Activated naive CD4-positive, alpha-beta T cell treated with anti-CD3 and anti-CD28 coated beads, Interleukin-2, amount 50 U/mL, for 24 hours (primary cell): ENCODE data around the gene PRXL2B.
"Not testable (repeated sequence)": the region's sequence is repeated elsewhere in the genome, so short reads cannot be mapped to it uniquely, and the experiment has no call there.

Experiments used
- H3K27ac Mint-ChIP-seq: one replicate; pipeline ENCODE4 v1.8.0; 2021; ENCODE audit warnings: mild to moderate bottlenecking, mixed read lengths
- H3K27me3 Mint-ChIP-seq: one replicate; pipeline ENCODE4 v1.8.0; 2021; ENCODE audit warnings: mixed read lengths
- H3K36me3 Mint-ChIP-seq: one replicate; pipeline ENCODE4 v1.8.0; 2021; ENCODE audit warnings: mixed read lengths
- H3K4me1 Mint-ChIP-seq: one replicate; pipeline ENCODE4 v1.8.0; 2021; ENCODE audit warnings: mixed read lengths
- H3K4me3 Mint-ChIP-seq: one replicate; pipeline ENCODE4 v1.8.0; 2021; ENCODE audit warnings: mild to moderate bottlenecking, mixed read lengths
- H3K9me3 Mint-ChIP-seq: one replicate; pipeline ENCODE4 v1.8.0; 2021; ENCODE audit warnings: mixed read lengths

PRXL2B gene

GRCh38 chr1:2625748-2626147 lies 39.2 kb downstream of the PRXL2B start:
- not testable (repeated sequence) for H3K36me3 Mint-ChIP-seq, H3K27ac Mint-ChIP-seq, H3K9me3 Mint-ChIP-seq, H3K4me3 Mint-ChIP-seq
- peaks cover 26% of the 10 kb centered on the region for H3K27me3 Mint-ChIP-seq
- peaks cover 18% of the 10 kb centered on the region for H3K4me1 Mint-ChIP-seq

GRCh38 chr1:2627746-2628145 lies 41.2 kb downstream of the PRXL2B start:
- Mint-ChIP-seq H3K27me3 (peaks cover 32% of the 10 kb centered on the region), H3K4me3 (peak overlapping the region; percentile 42), H3K9me3 (no peaks in the 10 kb centered on the region), H3K4me1 (peaks cover 13% of the 10 kb centered on the region), H3K27ac (no peak overlapping the region), H3K36me3 (peaks cover 2% of the 10 kb centered on the region)

GRCh38 chr1:2628191-2628932 lies 41.8 kb downstream of the PRXL2B start:
- H3K27me3 Mint-ChIP-seq: peaks cover 32% of the 10 kb centered on the region
- H3K36me3 Mint-ChIP-seq: peaks cover 2% of the 10 kb centered on the region
- no peaks in the 10 kb centered on the region for H3K9me3 Mint-ChIP-seq
- no peak overlapping the region for H3K27ac Mint-ChIP-seq
- H3K4me3 Mint-ChIP-seq: peak overlapping the region; percentile 30
- H3K4me1 Mint-ChIP-seq: peaks cover 7% of the 10 kb centered on the region

GRCh38 chr1:2628933-2629626 lies 42.5 kb downstream of the PRXL2B start:
- peaks cover 6% of the 10 kb centered on the region for H3K4me1 Mint-ChIP-seq
- no peaks in the 10 kb centered on the region for H3K9me3 Mint-ChIP-seq
- H3K27me3 Mint-ChIP-seq: peaks cover 32% of the 10 kb centered on the region
- H3K36me3 Mint-ChIP-seq: peaks cover 2% of the 10 kb centered on the region
- H3K4me3 Mint-ChIP-seq: no peak overlapping the region
- H3K27ac Mint-ChIP-seq: no peak overlapping the region

- peaks cover 28% of the 10 kb centered on the region for H3K27me3 Mint-ChIP-seq
These were observed 43.3 kb downstream of the PRXL2B start for GRCh38 chr1:2629627-2630497.

GRCh38 chr1:2630498-2631135 lies 44.0 kb downstream of the PRXL2B start:
- peaks cover 26% of the 10 kb centered on the region for H3K27me3 Mint-ChIP-seq
- peak overlapping the region; percentile 54 for H3K4me3 Mint-ChIP-seq
- peak overlapping the region; percentile 65 for H3K27ac Mint-ChIP-seq
- no peaks in the 10 kb centered on the region for H3K36me3 Mint-ChIP-seq
- peaks cover 6% of the 10 kb centered on the region for H3K4me1 Mint-ChIP-seq
- no peaks in the 10 kb centered on the region for H3K9me3 Mint-ChIP-seq

More at GRCh38 chr1:2629627-2630497, 43.3 kb downstream of the PRXL2B start:
- H3K9me3 Mint-ChIP-seq: no peaks in the 10 kb centered on the region
- peak overlapping the region; percentile 54 for H3K4me3 Mint-ChIP-seq
- H3K4me1 Mint-ChIP-seq: peaks cover 6% of the 10 kb centered on the region
- no peak overlapping the region for H3K27ac Mint-ChIP-seq
- H3K36me3 Mint-ChIP-seq: no peaks in the 10 kb centered on the region

- H3K36me3 Mint-ChIP-seq: no peaks in the 10 kb centered on the region
- H3K4me3 Mint-ChIP-seq: no peak overlapping the region
- peaks cover 6% of the 10 kb centered on the region for H3K4me1 Mint-ChIP-seq
- H3K27me3 Mint-ChIP-seq: peaks cover 21% of the 10 kb centered on the region
- no peaks in the 10 kb centered on the region for H3K9me3 Mint-ChIP-seq
- peak overlapping the region; percentile 41 for H3K27ac Mint-ChIP-seq
These were observed 44.8 kb downstream of the PRXL2B start for GRCh38 chr1:2631136-2632050.

- Mint-ChIP-seq H3K36me3 (no peaks in the 10 kb centered on the region), H3K27me3 (peaks cover 17% of the 10 kb centered on the region), H3K4me3 (no peak overlapping the region), H3K4me1 (peaks cover 6% of the 10 kb centered on the region), H3K9me3 (no peaks in the 10 kb centered on the region), H3K27ac (no peak overlapping the region)
These were observed 45.5 kb downstream of the PRXL2B start for GRCh38 chr1:2632051-2632430.

GRCh38 chr1:2632561-2633361 lies 46.2 kb downstream of the PRXL2B start, which contains the start of gene MMEL1:
MMEL1 (minus strand) TSS chr1:2633016; CDS start chr1:2629484, 3,532 bp downstream.
- H3K4me1 Mint-ChIP-seq: peaks cover 3% of the 10 kb centered on the region

GRCh38 chr1:2633366-2633935 lies 46.9 kb downstream of the PRXL2B start:
- H3K4me1 Mint-ChIP-seq: peaks cover 3% of the 10 kb centered on the region

More at GRCh38 chr1:2632561-2633361, 46.2 kb downstream of the PRXL2B start, which contains the start of gene MMEL1:
- Mint-ChIP-seq H3K27me3 (peaks cover 13% of the 10 kb centered on the region), H3K27ac (no peak within 1 kb of the TSS), H3K36me3 (no peaks in the 10 kb centered on the region), H3K4me3 (no peak within 1 kb of the TSS), H3K9me3 (no peaks in the 10 kb centered on the region)

GRCh38 chr1:2633936-2634491 lies 47.4 kb downstream of the PRXL2B start:
- H3K4me3 Mint-ChIP-seq: no peak overlapping the region
- H3K27me3 Mint-ChIP-seq: peaks cover 13% of the 10 kb centered on the region
- H3K36me3 Mint-ChIP-seq: no peaks in the 10 kb centered on the region
- H3K4me1 Mint-ChIP-seq: peaks cover 5% of the 10 kb centered on the region
- H3K9me3 Mint-ChIP-seq: no peaks in the 10 kb centered on the region
- H3K27ac Mint-ChIP-seq: no peak overlapping the region

More at GRCh38 chr1:2633366-2633935, 46.9 kb downstream of the PRXL2B start:
- Mint-ChIP-seq H3K4me3 (no peak overlapping the region), H3K27ac (no peak overlapping the region), H3K36me3 (no peaks in the 10 kb centered on the region), H3K27me3 (peaks cover 13% of the 10 kb centered on the region), H3K9me3 (no peaks in the 10 kb centered on the region)

GRCh38 chr1:2635361-2636010 lies 48.9 kb downstream of the PRXL2B start:
- H3K4me1 Mint-ChIP-seq: peaks cover 4% of the 10 kb centered on the region
- H3K27me3 Mint-ChIP-seq: peaks cover 7% of the 10 kb centered on the region
- H3K36me3 Mint-ChIP-seq: no peaks in the 10 kb centered on the region
- no peak overlapping the region for H3K27ac Mint-ChIP-seq
- H3K9me3 Mint-ChIP-seq: no peaks in the 10 kb centered on the region
- H3K4me3 Mint-ChIP-seq: no peak overlapping the region

GRCh38 chr1:2636733-2637132 lies 50.2 kb downstream of the PRXL2B start:
- peaks cover 4% of the 10 kb centered on the region for H3K4me1 Mint-ChIP-seq
- H3K27ac Mint-ChIP-seq: no peak overlapping the region
- H3K9me3 Mint-ChIP-seq: no peaks in the 10 kb centered on the region
- no peak overlapping the region for H3K4me3 Mint-ChIP-seq
- H3K27me3 Mint-ChIP-seq: peaks cover under 1% of the 10 kb centered on the region
- no peaks in the 10 kb centered on the region for H3K36me3 Mint-ChIP-seq
